PFSK-1 (cell line): ENCODE data around the gene TMEM167B.

Experiments
- POLR2AphosphoS5 ChIP-seq: IDR thresholded peaks from 2 replicates; pipeline ENCODE4 v1.6.1; 2012; ENCODE audit warnings: low read depth, mild to moderate bottlenecking, control low read depth, low read length, moderate library complexity
- REST ChIP-seq, 2 experiments: IDR thresholded peaks; 2 replicates each; pipeline versions ENCODE4 v1.6.1 to v1.8.0; 2011 to 2012; ENCODE audit warnings: low read depth in 2 of 2, low read length in 2 of 2, control low read depth in 1 of 2, inconsistent platforms in 1 of 2, mild to moderate bottlenecking in 1 of 2, moderate library complexity in 1 of 2; ENCODE audit not compliant: insufficient read depth in 1 of 2
- SIN3A ChIP-seq: IDR thresholded peaks from 2 replicates; pipeline ENCODE4 v1.6.1; 2012; ENCODE audit warnings: mild to moderate bottlenecking, low read length, moderate library complexity, borderline replicate concordance; ENCODE audit not compliant: insufficient read depth
- TAF1 ChIP-seq: IDR thresholded peaks from 2 replicates; pipeline ENCODE4 v1.6.1; 2012; ENCODE audit warnings: low read length, control low read depth, borderline replicate concordance; ENCODE audit not compliant: insufficient read depth

- TF ChIP-seq POLR2AphosphoS5: no peak
- TF ChIP-seq SIN3A: no peak
- no peak for TF ChIP-seq TAF1
- TF ChIP-seq REST (IDR thresholded peaks at IDR 0.05; ENCODE audit: insufficient read depth in 1 of 2, low read depth in 2 of 2, low read length in 2 of 2): no peak
Observed at GRCh38 chr1:109140392-109140791, 49.8 kb downstream of the TMEM167B start.
